GM19025 (cell line): ENCODE results near the gene SNX6.
"Not testable (repeated sequence)": the region's sequence is repeated elsewhere in the genome, so short reads cannot be mapped to it uniquely, and the experiment has no call there.

Source experiments
- ATAC-seq: cut with Tn5 transposase; IDR thresholded peaks from one replicate; pipeline ENCODE4 v1.9.1; 2021; ENCODE audit warnings: mild to moderate bottlenecking, low read depth, moderate library complexity; ENCODE audit not compliant: unreplicated experiment

The SNX6 gene

GRCh38 chr14:34629657-34630529 lies at the start of gene SNX6:
SNX6 (minus strand) TSS chr14:34630148; CDS start chr14:34630116, 32 bp downstream.
- ATAC-seq = peak; percentile 92

- no peak for ATAC-seq
Measured at GRCh38 chr14:34678735-34679134, 48.8 kb upstream of the SNX6 start.

GRCh38 chr14:34678306-34678705 lies 48.4 kb upstream of the SNX6 start:
- no peak for ATAC-seq

- no peak for ATAC-seq
Measured at GRCh38 chr14:34676516-34677211, 46.7 kb upstream of the SNX6 start.

GRCh38 chr14:34673702-34674101 lies 43.8 kb upstream of the SNX6 start:
- ATAC-seq = no peak

- no peak for ATAC-seq
Measured at GRCh38 chr14:34671716-34672115, 41.8 kb upstream of the SNX6 start.

- ATAC-seq = no peak
Measured at GRCh38 chr14:34668111-34668510, 38.2 kb upstream of the SNX6 start.

- ATAC-seq = no peak
Measured at GRCh38 chr14:34667007-34667406, 37.1 kb upstream of the SNX6 start.

- no peak for ATAC-seq
Measured at GRCh38 chr14:34665785-34666435, 36.0 kb upstream of the SNX6 start.

- ATAC-seq = no peak
Measured at GRCh38 chr14:34662561-34663088, 32.7 kb upstream of the SNX6 start.

- no peak for ATAC-seq
Measured at GRCh38 chr14:34660796-34661195, 30.8 kb upstream of the SNX6 start.

- ATAC-seq = no peak
Measured at GRCh38 chr14:34655959-34656358, 26.0 kb upstream of the SNX6 start.

GRCh38 chr14:34653073-34653472 lies 23.1 kb upstream of the SNX6 start:
- ATAC-seq = not testable (repeated sequence)

- not testable (repeated sequence) for ATAC-seq
Measured at GRCh38 chr14:34652348-34652747, 22.4 kb upstream of the SNX6 start.

- no peak for ATAC-seq
Measured at GRCh38 chr14:34650786-34651584, 21.0 kb upstream of the SNX6 start.

- ATAC-seq = not testable (repeated sequence)
Measured at GRCh38 chr14:34650006-34650405, 20.1 kb upstream of the SNX6 start.

- no peak for ATAC-seq
Measured at GRCh38 chr14:34649344-34649743, 19.4 kb upstream of the SNX6 start.

- ATAC-seq = no peak
Measured at GRCh38 chr14:34646570-34647255, 16.8 kb upstream of the SNX6 start.

- ATAC-seq = no peak
Measured at GRCh38 chr14:34643361-34643760, 13.4 kb upstream of the SNX6 start.

GRCh38 chr14:34642595-34642994 lies 12.6 kb upstream of the SNX6 start:
- no peak for ATAC-seq
